Measurements from ENCODE around the gene CYB5A.

CYB5A gene

DNA sequence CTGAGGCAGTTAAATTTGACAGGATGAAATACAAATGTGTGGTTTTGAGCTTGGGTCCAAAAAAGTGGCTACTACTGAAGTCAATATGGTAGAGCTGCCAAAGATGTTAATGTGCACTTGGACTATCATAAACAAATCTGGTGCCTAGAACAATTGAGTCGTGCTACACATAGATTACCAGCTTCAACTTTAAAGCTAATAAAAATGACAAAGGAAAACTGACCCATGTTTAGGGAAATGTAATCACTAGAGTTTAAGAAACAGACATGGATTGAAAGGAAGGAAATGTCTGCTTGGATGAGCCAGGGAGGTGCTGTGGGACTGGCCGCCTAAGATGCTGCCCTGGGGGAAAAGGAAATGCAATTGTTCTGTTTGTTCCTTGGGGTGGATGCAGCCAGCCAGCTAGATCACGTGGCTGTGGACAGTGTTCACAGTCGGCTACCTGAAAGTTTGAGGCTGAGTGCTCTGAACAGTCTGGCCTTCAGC, 36.6 kb downstream of the CYB5A start:
- TF ChIP-seq, protein P1, sequence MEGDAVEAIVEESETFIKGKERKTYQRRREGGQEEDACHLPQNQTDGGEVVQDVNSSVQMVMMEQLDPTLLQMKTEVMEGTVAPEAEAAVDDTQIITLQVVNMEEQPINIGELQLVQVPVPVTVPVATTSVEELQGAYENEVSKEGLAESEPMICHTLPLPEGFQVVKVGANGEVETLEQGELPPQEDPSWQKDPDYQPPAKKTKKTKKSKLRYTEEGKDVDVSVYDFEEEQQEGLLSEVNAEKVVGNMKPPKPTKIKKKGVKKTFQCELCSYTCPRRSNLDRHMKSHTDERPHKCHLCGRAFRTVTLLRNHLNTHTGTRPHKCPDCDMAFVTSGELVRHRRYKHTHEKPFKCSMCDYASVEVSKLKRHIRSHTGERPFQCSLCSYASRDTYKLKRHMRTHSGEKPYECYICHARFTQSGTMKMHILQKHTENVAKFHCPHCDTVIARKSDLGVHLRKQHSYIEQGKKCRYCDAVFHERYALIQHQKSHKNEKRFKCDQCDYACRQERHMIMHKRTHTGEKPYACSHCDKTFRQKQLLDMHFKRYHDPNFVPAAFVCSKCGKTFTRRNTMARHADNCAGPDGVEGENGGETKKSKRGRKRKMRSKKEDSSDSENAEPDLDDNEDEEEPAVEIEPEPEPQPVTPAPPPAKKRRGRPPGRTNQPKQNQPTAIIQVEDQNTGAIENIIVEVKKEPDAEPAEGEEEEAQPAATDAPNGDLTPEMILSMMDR (IDR thresholded peaks at IDR 0.05; ENCODE audit: low read depth, low read length): no peak
- H3K4me3 ChIP-seq (ENCODE audit: low read depth, low read length): no peak overlapping the region

DNA sequence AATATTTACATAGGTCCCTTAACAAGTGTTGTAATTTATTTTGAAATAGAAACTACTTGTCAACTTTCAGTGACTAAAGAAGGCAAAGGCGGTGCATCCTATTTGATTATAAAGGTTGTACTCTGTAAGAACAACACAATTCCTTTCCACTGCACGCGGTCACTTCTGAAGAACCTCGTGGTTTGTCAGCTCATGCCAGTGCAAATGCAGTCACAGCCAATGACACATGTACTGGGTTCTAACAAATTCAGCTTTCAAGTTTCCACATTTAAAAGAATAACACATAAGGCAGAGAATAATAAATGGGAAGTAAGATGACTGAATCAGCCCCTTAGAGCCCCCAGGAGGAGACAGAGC, 39.7 kb downstream of the CYB5A start:
- TF ChIP-seq, protein P1 (IDR thresholded peaks at IDR 0.05; ENCODE audit: low read depth, low read length): no peak
- H3K4me3 ChIP-seq (ENCODE audit: low read depth, low read length): no peak overlapping the region

DNA sequence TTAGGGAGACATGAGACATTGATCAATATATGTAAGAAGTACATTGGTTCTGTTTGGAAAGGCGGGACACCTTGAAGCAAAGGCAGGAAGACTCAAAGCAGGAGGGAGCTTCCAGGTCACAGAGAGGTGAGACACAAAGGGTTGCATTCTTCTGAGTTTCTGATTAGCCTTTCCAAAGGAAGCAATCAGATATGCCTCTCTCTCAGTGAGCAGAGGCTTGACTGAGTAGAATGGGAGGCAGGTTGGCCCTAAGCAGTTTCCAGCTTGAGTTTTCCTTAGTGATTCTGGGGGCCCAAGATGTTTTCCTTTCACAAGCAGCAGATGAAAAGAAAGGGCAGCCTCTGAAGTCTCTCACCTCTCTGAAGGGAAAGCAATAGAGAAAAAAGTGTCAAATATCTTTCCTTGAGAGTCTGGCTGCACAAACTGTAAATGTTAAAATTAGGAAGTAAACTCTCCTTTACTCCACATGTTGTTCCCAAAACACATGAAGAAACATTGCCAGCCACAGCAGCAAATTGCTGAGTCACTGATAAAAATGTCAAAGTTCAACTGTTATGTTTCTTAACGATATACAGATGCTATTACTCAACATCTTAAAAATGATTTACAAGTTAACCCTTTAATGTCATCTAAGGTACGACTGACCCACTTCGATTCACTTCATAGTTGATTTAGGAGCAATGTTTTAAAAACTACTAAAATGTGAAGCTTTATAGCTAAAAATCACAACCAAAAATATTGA, 40.3 kb downstream of the CYB5A start:
- no peak overlapping the region for H3K4me3 ChIP-seq (ENCODE audit: low read depth, low read length)
- TF ChIP-seq, protein P1 (IDR thresholded peaks at IDR 0.05; ENCODE audit: low read depth, low read length): no peak

DNA sequence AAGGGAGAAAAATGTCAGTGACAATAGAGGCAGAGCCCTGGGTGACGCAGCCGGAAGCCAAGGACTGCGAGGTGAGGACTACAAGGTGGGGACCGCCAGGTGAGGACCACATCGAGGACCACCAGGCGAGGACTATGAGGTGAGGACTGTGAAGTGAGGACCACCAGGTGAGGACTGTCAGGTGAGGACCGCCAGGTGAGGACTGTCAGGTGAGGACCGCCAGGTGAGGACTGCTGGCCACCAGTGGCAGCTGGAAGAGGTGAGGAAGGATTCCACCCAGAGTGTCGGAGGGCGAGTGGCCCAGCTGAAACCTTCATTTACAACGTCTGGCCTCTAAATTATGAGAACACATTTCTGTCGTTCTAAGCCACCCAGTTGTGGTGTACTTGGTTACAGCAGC, 41.6 kb downstream of the CYB5A start:
- no peak overlapping the region for H3K4me3 ChIP-seq (ENCODE audit: low read depth, low read length)
- TF ChIP-seq, protein P1 (IDR thresholded peaks at IDR 0.05; ENCODE audit: low read depth, low read length): no peak

DNA sequence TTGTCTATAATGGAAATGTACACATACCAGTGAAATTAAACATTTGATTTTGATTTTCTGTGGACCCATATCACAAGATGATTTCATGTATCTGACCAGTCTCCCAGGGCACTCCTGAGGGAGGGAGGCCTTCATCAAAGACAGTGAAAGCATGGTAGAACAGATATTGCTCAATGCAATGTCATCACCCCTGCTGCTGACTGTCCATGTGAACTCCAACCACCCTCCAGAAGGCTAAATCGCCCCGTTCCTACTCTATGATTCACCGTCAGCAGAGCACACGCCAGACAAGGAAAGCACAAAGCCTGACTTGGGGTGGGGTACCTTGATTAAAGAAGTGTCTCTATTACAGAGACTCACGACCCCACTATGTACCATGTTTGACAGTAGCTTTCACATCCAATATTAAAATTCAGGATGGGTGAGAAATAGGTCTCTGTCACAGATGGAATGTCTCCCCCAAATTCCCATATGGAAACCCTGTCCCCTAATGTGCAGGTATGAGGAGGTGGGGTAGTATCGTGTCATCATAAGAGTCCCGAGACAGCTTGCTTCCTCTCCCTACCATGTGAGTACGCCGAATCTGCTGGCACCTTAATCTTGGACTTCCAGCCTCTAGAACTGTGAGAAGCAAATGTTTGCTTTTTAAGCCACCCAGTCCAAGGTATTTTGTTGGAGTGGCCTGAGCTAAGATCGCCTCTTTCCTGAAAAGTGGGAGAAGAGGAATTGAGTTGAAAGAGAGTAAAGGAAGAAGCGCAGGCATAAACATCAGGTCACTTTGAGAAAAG, 42.4 kb downstream of the CYB5A start:
- TF ChIP-seq, protein P1 (IDR thresholded peaks at IDR 0.05; ENCODE audit: low read depth, low read length): no peak
- no peak overlapping the region for H3K4me3 ChIP-seq (ENCODE audit: low read depth, low read length)

DNA sequence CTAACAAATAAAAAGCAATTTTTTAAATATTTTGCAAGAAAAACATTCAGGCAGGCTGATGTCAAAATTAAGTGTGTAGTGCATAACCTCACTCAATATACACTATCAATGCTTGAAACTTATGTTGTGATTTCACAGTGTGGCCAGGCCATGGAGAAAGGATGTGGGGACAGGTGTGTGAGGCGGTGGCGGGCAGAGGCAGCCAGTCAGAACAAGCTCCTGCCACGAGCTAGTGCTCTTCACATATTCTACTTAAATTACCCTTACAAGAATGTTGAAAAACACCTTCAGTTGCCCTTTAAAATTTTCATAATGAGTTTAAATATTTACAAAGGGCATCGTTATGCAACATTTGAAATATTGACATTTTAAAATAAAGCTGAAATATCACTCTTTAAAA, 43.2 kb downstream of the CYB5A start:
- no peak overlapping the region for H3K4me3 ChIP-seq (ENCODE audit: low read depth, low read length)
- TF ChIP-seq, protein P1 (IDR thresholded peaks at IDR 0.05; ENCODE audit: low read depth, low read length): no peak

DNA sequence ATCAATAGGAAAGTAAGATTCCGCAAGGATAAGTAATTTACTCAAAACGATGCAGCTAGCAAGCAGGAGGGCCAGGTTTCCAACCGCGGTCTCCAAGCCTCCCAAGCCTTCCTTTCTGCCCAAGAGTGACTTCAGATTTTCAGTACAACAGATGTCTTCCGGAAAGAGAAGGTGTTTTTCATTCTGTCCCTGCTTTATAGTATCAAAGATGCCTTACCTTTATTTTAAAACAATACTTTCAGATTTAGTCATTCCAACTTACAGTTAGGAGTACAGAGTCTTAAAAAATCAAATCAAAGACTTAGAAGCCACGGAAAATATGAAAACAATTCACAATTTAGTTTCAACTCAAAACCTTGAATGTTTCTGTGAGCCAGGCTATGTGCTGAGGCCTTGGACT, 43.6 kb downstream of the CYB5A start:
- TF ChIP-seq, protein P1 (IDR thresholded peaks at IDR 0.05; ENCODE audit: low read depth, low read length): no peak
- no peak overlapping the region for H3K4me3 ChIP-seq (ENCODE audit: low read depth, low read length)
